OCI-LY3 (cell line): ENCODE data around the gene SWT1.

Experiments used
- EZH2phosphoT487 ChIP-seq: fragments of 200-600 bp; shearing (Covaris generic); IDR thresholded peaks from 2 replicates; pipeline ENCODE4 v1.6.1; 2018; ENCODE audit warnings: antibody characterized with exemption, mixed run types, low read depth
- TF ChIP-seq, protein P1 (sequence below): fragments of 200-600, 300-600 bp; sonication (generic); IDR thresholded peaks from 2 replicates; pipeline ENCODE4 v1.5.1; 2014; ENCODE audit warnings: antibody characterized with exemption, low read length, low read depth

DNA sequence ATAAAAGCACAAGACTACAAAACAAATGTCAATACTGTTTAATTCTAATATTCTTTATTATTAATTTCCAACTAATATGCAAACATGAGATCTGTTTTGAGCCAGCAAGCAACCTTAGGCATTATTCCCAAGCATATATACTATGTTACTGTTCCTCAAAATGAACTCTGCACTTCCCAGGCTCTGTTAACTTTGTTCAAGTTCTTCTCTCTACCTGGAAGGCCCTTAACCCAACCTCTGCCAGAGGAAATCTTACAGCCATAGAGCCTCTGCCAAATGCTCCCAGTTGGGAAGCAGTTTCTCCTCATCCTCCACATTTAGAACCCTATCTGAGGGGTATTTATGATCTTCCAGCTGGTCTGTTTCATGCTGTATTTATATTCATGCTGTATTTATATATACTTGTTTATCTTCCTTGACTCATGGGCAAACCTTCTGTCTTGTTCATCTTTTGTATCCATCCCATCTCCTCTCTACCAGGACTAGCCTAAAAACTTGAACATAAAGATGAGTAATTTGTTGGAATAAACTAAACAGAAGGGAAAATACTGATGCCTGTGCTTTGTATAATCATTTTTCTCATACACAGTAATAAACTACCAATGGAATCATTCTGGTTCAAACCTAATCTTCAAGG lies 154.7 kb downstream of the SWT1 start:
- TF ChIP-seq, protein P1, sequence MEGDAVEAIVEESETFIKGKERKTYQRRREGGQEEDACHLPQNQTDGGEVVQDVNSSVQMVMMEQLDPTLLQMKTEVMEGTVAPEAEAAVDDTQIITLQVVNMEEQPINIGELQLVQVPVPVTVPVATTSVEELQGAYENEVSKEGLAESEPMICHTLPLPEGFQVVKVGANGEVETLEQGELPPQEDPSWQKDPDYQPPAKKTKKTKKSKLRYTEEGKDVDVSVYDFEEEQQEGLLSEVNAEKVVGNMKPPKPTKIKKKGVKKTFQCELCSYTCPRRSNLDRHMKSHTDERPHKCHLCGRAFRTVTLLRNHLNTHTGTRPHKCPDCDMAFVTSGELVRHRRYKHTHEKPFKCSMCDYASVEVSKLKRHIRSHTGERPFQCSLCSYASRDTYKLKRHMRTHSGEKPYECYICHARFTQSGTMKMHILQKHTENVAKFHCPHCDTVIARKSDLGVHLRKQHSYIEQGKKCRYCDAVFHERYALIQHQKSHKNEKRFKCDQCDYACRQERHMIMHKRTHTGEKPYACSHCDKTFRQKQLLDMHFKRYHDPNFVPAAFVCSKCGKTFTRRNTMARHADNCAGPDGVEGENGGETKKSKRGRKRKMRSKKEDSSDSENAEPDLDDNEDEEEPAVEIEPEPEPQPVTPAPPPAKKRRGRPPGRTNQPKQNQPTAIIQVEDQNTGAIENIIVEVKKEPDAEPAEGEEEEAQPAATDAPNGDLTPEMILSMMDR, result no peak
- no peak for TF ChIP-seq EZH2phosphoT487
